H1 (cell line): ENCODE results near the gene TMEM271. TPM values are rescaled to one million over a fixed set of nuclear protein-coding genes. Genes with fewer than 3 reads are reported as not detected.

Experiments
- CTCF ChIA-PET: fragments of 300-600 bp; sonication (Branson Sonifier 250); formaldehyde crosslinking; loops from one replicate; lab custom pipeline; 2021; ENCODE audit not compliant: partially characterized antibody; lab: Charles Lee
- POLR2A ChIA-PET: fragments of 300-600 bp; sonication (Branson Sonifier 250); formaldehyde crosslinking; loops from one replicate; lab custom pipeline; 2021; ENCODE audit warnings: inconsistent platforms; ENCODE audit not compliant: partially characterized antibody; lab: Charles Lee
- DNase-seq, 2 experiments: peaks; one replicate each; pipeline versions ENCODE4 v3.0.0 to v3.0.0-alpha.2; 2010 to 2022; ENCODE audit warnings: low spot score in 2 of 2, low read depth in 1 of 2, mixed read lengths in 1 of 2
- FAIRE-seq: peaks from 2 replicates; lab custom pipeline; 2011; peaks lifted over from hg19 to GRCh38; lab: Jason Lieb, UNC
- H2AFZ ChIP-seq: 2 replicates; pipeline ENCODE4 v1.8.1; 2012; ENCODE audit warnings: low read length, inconsistent platforms
- H2AK5ac ChIP-seq: 2 replicates; pipeline ENCODE4 v1.6.1; 2013; ENCODE audit warnings: low read depth, low read length
- H2BK120ac ChIP-seq: replicated peaks from 2 replicates; pipeline ENCODE3; 2013; ENCODE audit warnings: low read depth, low read length, inconsistent platforms
- H2BK12ac ChIP-seq: 2 replicates; pipeline ENCODE4 v1.6.1; 2013; ENCODE audit warnings: low read depth, low read length
- H2BK15ac ChIP-seq: 2 replicates; pipeline ENCODE4 v1.6.1; 2013; ENCODE audit warnings: low read length
- H2BK20ac ChIP-seq: 2 replicates; pipeline ENCODE4 v1.6.1; 2013; ENCODE audit warnings: low read length
- H2BK5ac ChIP-seq: 2 replicates; pipeline ENCODE4 v1.6.1; 2013; ENCODE audit warnings: low read depth, low read length
- H3K14ac ChIP-seq: 2 replicates; pipeline ENCODE4 v1.6.1; 2013; ENCODE audit warnings: inconsistent platforms; ENCODE audit not compliant: insufficient read length
- H3K18ac ChIP-seq: 2 replicates; pipeline ENCODE4 v1.6.1; 2013; ENCODE audit warnings: low read length; ENCODE audit errors: extremely low read depth
- H3K23ac ChIP-seq: 2 replicates; pipeline ENCODE4 v1.6.1; 2013; ENCODE audit warnings: inconsistent platforms; ENCODE audit not compliant: insufficient read length
- H3K23me2 ChIP-seq: 2 replicates; pipeline ENCODE4 v1.6.1; 2013; ENCODE audit warnings: low read depth, low read length
- H3K27ac ChIP-seq: 2 replicates; pipeline ENCODE4 v1.6.1; 2011; ENCODE audit warnings: low read depth, low read length, inconsistent platforms
- H3K27me3 ChIP-seq, 4 experiments: replicated peaks in 1 of 4; 1 replicate in 1 of 4; 2 replicates in 3 of 4; pipeline versions ENCODE4 v1.6.1 to v1.8.1; 2011 to 2013; ENCODE audit warnings: low read length in 3 of 4, mild to moderate bottlenecking in 3 of 4, inconsistent platforms in 2 of 4, mixed read lengths in 2 of 4, moderate library complexity in 1 of 4; ENCODE audit not compliant: control insufficient read depth in 3 of 4, insufficient read depth in 3 of 4; ENCODE audit errors: extremely low read depth in 1 of 4
- H3K36me3 ChIP-seq, 4 experiments: 2 replicates each; pipeline versions ENCODE4 v1.6.1 to v1.8.1; 2011 to 2013; ENCODE audit warnings: mild to moderate bottlenecking in 4 of 4, low read length in 3 of 4, moderate library complexity in 2 of 4, control low read depth in 1 of 4, inconsistent platforms in 1 of 4; ENCODE audit not compliant: insufficient read depth in 4 of 4, control insufficient read depth in 2 of 4
- H3K4ac ChIP-seq: replicated peaks from 2 replicates; pipeline ENCODE3; 2013; ENCODE audit warnings: low read length, low read depth, mixed read lengths, inconsistent platforms; ENCODE audit not compliant: insufficient read length
- H3K4me1 ChIP-seq, 4 experiments: replicated peaks in 1 of 4; 1 replicate in 1 of 4; 2 replicates in 3 of 4; pipeline versions ENCODE4 v1.6.1 to v1.8.1; 2011 to 2013; ENCODE audit warnings: low read length in 3 of 4, inconsistent platforms in 2 of 4, mixed read lengths in 1 of 4; ENCODE audit not compliant: insufficient read depth in 4 of 4, control insufficient read depth in 3 of 4
- H3K4me2 ChIP-seq, 2 experiments: 2 replicates each; pipeline versions ENCODE4 v1.6.1 to v1.8.1; 2011 to 2013; ENCODE audit warnings: low read depth in 2 of 2, low read length in 2 of 2, control low read depth in 1 of 2, inconsistent platforms in 1 of 2, mild to moderate bottlenecking in 1 of 2; ENCODE audit not compliant: insufficient read depth in 1 of 2
- H3K4me3 ChIP-seq, 4 experiments: fragments of 200-600, 300-600 bp in 1 of 4; sonication (generic), shearing (Covaris generic), sonication (Bioruptor Twin) in 1 of 4; 2 replicates each; pipeline versions ENCODE4 v1.5.1 to v1.8.1; 2011 to 2016; ENCODE audit warnings: low read length in 4 of 4, low read depth in 3 of 4, control low read depth in 2 of 4, inconsistent platforms in 2 of 4, mild to moderate bottlenecking in 2 of 4, mixed read lengths in 1 of 4, moderate library complexity in 1 of 4; ENCODE audit not compliant: insufficient read depth in 2 of 4; ENCODE audit errors: extremely low read depth in 1 of 4
- H3K56ac ChIP-seq: replicated peaks from 2 replicates; pipeline ENCODE3; 2013; ENCODE audit warnings: low read depth, mild to moderate bottlenecking, mixed read lengths, low read length, inconsistent platforms; ENCODE audit not compliant: insufficient read length
- H3K79me1 ChIP-seq: 2 replicates; pipeline ENCODE4 v1.6.1; 2013; ENCODE audit warnings: low read depth, low read length, control low read depth
- H3K79me2 ChIP-seq, 2 experiments: 2 replicates each; pipeline versions ENCODE4 v1.6.1 to v1.8.1; 2012 to 2013; ENCODE audit warnings: low read length in 2 of 2, mild to moderate bottlenecking in 2 of 2, inconsistent platforms in 1 of 2; ENCODE audit not compliant: insufficient read depth in 2 of 2, control insufficient read depth in 1 of 2
- H3K9ac ChIP-seq, 4 experiments: replicated peaks in 1 of 4; 1 replicate in 1 of 4; 2 replicates in 3 of 4; pipeline versions ENCODE4 v1.6.1 to v1.8.1; 2011 to 2013; ENCODE audit warnings: low read depth in 3 of 4, low read length in 3 of 4, control low read depth in 2 of 4, mild to moderate bottlenecking in 2 of 4, moderate library complexity in 2 of 4, inconsistent platforms in 1 of 4; ENCODE audit errors: extremely low read depth in 1 of 4
- H3K9me3 ChIP-seq, 2 experiments: 2 replicates each; pipeline versions ENCODE4 v1.6.1 to v1.8.1; 2012 to 2013; ENCODE audit warnings: mild to moderate bottlenecking in 2 of 2, moderate library complexity in 2 of 2, control low read depth in 1 of 2, inconsistent platforms in 1 of 2, low read depth in 1 of 2, low read length in 1 of 2, mixed read lengths in 1 of 2; ENCODE audit not compliant: insufficient read depth in 2 of 2
- H4K20me1 ChIP-seq, 2 experiments: replicated peaks in 1 of 2; 2 replicates each; pipeline versions ENCODE3 to v1.8.1; 2011 to 2013; ENCODE audit warnings: inconsistent platforms in 2 of 2, low read length in 2 of 2, mild to moderate bottlenecking in 1 of 2; ENCODE audit not compliant: insufficient read depth in 2 of 2, control insufficient read depth in 1 of 2
- H4K5ac ChIP-seq: 2 replicates; pipeline ENCODE4 v1.6.1; 2013; ENCODE audit warnings: low read length, low read depth, mixed read lengths, inconsistent platforms; ENCODE audit not compliant: insufficient read length
- H4K8ac ChIP-seq: 2 replicates; pipeline ENCODE4 v1.8.0; 2013; ENCODE audit warnings: mild to moderate bottlenecking, moderate library complexity, low read length, inconsistent platforms; ENCODE audit not compliant: insufficient read depth; ENCODE audit errors: extremely low read depth
- H4K91ac ChIP-seq: replicated peaks from 2 replicates; pipeline ENCODE3; 2013; ENCODE audit warnings: low read length, mixed read lengths, inconsistent platforms; ENCODE audit not compliant: insufficient read length
- ATF3 ChIP-seq: IDR thresholded peaks from 2 replicates; pipeline ENCODE4 v1.6.1; 2011; ENCODE audit warnings: low read depth, mild to moderate bottlenecking, low read length; ENCODE audit not compliant: insufficient read depth
- CEBPB ChIP-seq: IDR thresholded peaks from 2 replicates; pipeline ENCODE4 v1.6.1; 2012; ENCODE audit warnings: low read depth, low read length
- CTBP2 ChIP-seq: IDR thresholded peaks from 2 replicates; pipeline ENCODE4 v1.7.0; 2011; ENCODE audit warnings: borderline replicate concordance, mild to moderate bottlenecking, moderate library complexity, mixed read lengths, low read length; ENCODE audit not compliant: insufficient read depth, insufficient read length
- POLR2A ChIP-seq, 2 experiments: IDR thresholded peaks; 1 replicate in 1 of 2; 2 replicates in 1 of 2; pipeline ENCODE4 v1.6.1; 2011; ENCODE audit warnings: low read depth in 2 of 2, low read length in 2 of 2, mild to moderate bottlenecking in 2 of 2; ENCODE audit errors: control extremely low read depth in 1 of 2
- WGBS, 2 experiments: shearing (Covaris generic) in 1 of 2; methylation state at CpG; one replicate each; pipeline versions ENCODE4 v1.1.6 to v1.1.7; 2013 to 2015; ENCODE audit warnings: low lambda C conversion rate in 2 of 2, mixed read lengths in 2 of 2, inconsistent platforms in 1 of 2, low coverage in 1 of 2, missing lambda C conversion rate in 1 of 2; ENCODE audit not compliant: insufficient replicate concordance in 2 of 2, insufficient coverage in 1 of 2, insufficient read length in 1 of 2; ENCODE audit errors: extremely low coverage in 1 of 2, missing lambda C conversion rate in 1 of 2; 5-methylcytosine and 5-hydroxymethylcytosine counted together
- polyA plus RNA-seq, 7 experiments: library from polyadenylated mRNA; depleted of rRNA in 3 of 7; stranded (reverse) in 5 of 7; unstranded in 2 of 7; fragments of >200 nt in 5 of 7; fragments of 200-250 nt in 2 of 7; gene quantifications; 1 replicate in 5 of 7; 2 replicates in 1 of 7; 4 replicates in 1 of 7; pipeline versions ENCODE4 v1.2.1 to v1.2.3, GENCODE V29; 2011 to 2013; ENCODE audit warnings: missing spikeins in 2 of 7, mixed read lengths in 2 of 7
- total RNA-seq: library from RNA; stranded (reverse); fragmentation: NEBNext Ultra II Directional; extraction: Animal tissue kit (Norgen Biotek cat#: 25700); gene quantifications from 2 replicates; pipeline ENCODE4 v1.2.1, GENCODE V29; 2021

TMEM271 gene
- total and polyA plus RNA-seq, 2 of the 8 experiments (the other 6 are each of a cell fraction or from before 2014, with no cell fraction given), result 0.08 to 0.35 TPM

- Histone ChIP-seq H3K4ac (peak overlapping the region; percentile 38), H3K23ac (no peak overlapping the region), H3K36me3 (no peaks in the 10 kb centered on the region), H3K79me1 (no peaks in the 10 kb centered on the region; the same call in 1 of the 2 replicates), H3K4me1 (peaks cover 0 to 16% (median 5%) of the 10 kb centered on the region in 4 experiments; a peak in 5 of 7 replicates), H3K79me2 (no peaks in the 10 kb centered on the region), H4K8ac (no peak overlapping the region; the same call in 1 of the 2 replicates), H3K9ac (no peak overlapping the region), H2BK120ac (no peak overlapping the region), H4K91ac (no peak overlapping the region), H3K56ac (no peak overlapping the region), H2BK5ac (no peak overlapping the region), H3K4me3 (no peak overlapping the region), H4K5ac (no peak overlapping the region), H2AFZ (no peak overlapping the region), H3K14ac (no peak overlapping the region), H2BK20ac (no peak overlapping the region), H3K18ac (no peak overlapping the region), H3K4me2 (no peak overlapping the region), H2BK15ac (no peak overlapping the region), H3K9me3 (no peaks in the 10 kb centered on the region), H3K23me2 (no peaks in the 10 kb centered on the region), H3K27ac (no peak overlapping the region), H4K20me1 (peaks cover 0 to 3% of the 10 kb centered on the region in 2 experiments)
- FAIRE-seq (no peak), DNase-seq (no peak)
- WGBS, 2 experiments, result 90% methylated on average over 11 of the region's 11 CpGs; no CpG with 5 or more reads in 1 of the 2 experiments
- ChIA-PET CTCF (interaction anchor here (0.8 to 1.9 kb wide), 5 partner anchors 17 to 378 kb away, joined by 3 to 7 read pairs (median 4); no protein-coding TSS in a partner anchor), POLR2A (no interaction called here)
- TF ChIP-seq CTBP2 (no peak), POLR2A (IDR thresholded peaks at IDR 0.05; ENCODE audit: control extremely low read depth in 1 of 2, low read depth in 2 of 2, low read length in 2 of 2) (no peak), ATF3 (no peak), CEBPB (no peak)
- TF ChIP-seq, all 59 proteins: peak for 0
- H3K27me3 ChIP-seq, result peaks cover 0 to 2% (median 0%) of the 10 kb centered on the region in 4 experiments; a peak in 1 of 7 replicates
- H2AK5ac ChIP-seq, result no peak overlapping the region
- H2BK12ac ChIP-seq, result no peak overlapping the region
Measured at GRCh38 chr4:620201-620600, 44.1 kb upstream of the TMEM271 start.
